ENCODE results near the gene CAMTA1. TPM values are rescaled to one million over a fixed set of nuclear protein-coding genes. Genes with fewer than 3 reads are reported as not detected.
"Not testable (repeated sequence)": the region's sequence is repeated elsewhere in the genome, so short reads cannot be mapped to it uniquely, and the experiment has no call there.

Gene CAMTA1
- polyA plus RNA-seq, 12 donors = 24.2 to 51.1 (median 44.7) TPM; not detected in 1

- DNase-seq = no peak
These were observed 513.5 kb downstream of the CAMTA1 start for GRCh38 chr1:7298749-7299151.

DNA sequence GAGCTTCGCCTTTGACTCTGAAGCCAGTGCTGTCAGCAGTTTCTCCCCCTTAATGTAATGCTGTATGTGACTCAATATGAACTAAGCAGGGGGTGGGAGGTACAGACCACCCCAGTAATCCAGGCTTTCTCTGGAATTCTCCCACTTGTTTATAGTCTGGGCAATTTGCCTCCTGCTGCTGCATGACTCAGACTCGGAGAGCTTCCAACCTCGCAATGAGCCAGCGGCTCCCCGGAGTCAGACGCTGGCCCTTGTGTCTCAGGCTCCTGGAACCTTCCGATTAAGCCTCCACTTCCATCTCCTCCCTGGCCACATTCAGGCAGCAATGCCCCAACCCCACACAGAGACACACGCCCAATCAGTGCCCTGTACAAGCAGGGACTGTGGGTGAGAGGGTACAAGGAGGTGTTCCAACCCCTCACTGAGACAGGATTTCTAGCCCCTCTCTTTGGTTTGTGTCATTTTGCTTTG lies 514.1 kb downstream of the CAMTA1 start:
- DNase-seq = peak; percentile 89

- no peak for DNase-seq
These were observed 514.7 kb downstream of the CAMTA1 start for GRCh38 chr1:7299994-7300393.

DNA sequence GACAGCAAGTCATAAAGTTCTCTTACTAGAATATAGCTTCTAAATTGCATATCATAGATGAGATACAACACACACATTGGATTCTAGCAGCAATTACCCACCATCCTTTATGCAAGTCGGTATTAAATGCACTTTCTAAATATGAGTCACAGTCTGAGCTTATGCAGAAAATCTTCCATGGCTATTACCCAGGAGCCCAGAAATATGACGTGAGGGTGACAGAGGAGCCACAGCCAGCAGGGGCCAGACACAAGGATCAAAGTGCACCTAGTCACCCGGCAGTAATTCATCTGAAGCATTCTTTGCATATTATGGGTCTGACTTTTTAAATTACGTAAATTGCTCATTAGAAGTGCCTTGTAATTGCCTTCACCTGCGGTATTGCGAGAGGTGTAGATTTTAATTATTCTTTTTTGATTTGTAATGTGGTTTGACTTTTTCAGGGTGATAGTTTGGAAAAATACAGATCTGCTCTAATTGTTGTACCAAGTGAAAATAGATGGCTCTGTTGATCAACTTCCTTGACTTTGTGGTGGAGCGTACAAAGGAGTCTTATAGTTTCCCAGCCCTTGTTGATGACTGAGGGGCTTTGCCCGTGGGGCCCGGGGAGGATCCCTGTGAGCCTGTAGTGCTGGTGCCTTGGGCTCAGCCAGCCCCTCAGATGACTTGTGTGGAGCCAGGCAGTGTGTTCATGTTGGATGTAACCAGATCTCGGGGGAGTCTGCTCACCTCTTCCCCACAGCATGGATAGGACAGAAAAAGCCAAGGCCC lies 515.8 kb downstream of the CAMTA1 start:
- DNase-seq = no peak

DNA sequence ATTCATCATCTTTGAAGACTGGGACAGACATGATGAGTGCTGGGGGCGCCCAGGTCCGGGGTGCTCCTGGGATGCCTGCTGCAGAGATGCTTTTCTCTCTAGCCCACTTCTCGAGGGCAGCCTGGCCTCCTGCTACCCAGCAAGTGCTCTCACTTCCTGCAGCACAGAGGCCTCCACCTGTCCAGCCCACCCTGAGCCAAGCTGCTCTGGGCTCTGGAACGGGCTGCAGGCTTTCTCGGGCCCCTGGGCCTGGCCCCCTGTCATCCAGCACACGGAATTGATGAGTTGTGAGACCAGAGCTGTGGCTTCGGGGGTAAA lies 516.4 kb downstream of the CAMTA1 start:
- DNase-seq = no peak

- DNase-seq = no peak
These were observed 516.9 kb downstream of the CAMTA1 start for GRCh38 chr1:7302126-7302525.

DNA sequence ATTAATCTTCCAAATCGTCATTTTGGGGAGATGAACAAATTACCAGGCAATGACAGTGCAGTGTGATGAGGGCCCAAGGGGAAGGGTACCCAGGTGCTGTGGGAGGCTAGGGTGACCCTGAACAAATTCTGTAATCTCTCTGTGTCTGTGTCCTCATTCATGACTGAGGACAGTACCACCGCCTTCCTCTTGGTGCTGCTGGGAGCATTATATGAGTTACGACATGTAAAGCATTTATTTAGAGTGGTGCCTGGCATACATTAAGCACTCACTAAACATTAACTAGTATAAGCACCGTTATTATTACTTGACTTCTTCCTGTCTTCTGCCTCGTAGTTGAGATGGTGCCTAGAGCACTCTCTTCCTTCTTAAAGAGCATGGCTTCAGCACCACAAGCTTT lies 517.6 kb downstream of the CAMTA1 start:
- DNase-seq = no peak

GRCh38 chr1:7303554-7304317 lies 518.5 kb downstream of the CAMTA1 start:
- DNase-seq = no peak

GRCh38 chr1:7313081-7313546 lies 527.9 kb downstream of the CAMTA1 start:
- no peak for DNase-seq

- no peak for DNase-seq
These were observed 528.6 kb downstream of the CAMTA1 start for GRCh38 chr1:7313826-7314225.

GRCh38 chr1:7315316-7315715 lies 530.1 kb downstream of the CAMTA1 start:
- DNase-seq = no peak

DNA sequence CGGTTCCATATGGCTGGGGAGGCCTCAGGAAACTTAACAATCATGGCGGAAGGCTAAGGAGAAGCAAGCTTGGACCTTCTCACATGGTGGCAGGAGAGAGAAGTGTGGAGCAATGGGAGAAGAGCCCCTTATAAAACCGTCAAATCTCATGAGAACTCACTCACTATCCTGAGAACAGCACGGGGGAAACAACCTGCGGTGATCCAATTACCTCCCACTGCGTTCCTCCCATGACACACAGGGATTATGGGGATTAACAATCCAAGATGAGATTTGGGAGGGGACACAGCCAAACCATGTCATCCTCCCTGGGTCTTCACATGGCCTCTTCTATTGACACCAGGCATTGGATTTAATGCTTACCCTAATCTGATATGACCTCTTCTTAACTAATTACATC lies 530.7 kb downstream of the CAMTA1 start:
- no peak for DNase-seq

DNA sequence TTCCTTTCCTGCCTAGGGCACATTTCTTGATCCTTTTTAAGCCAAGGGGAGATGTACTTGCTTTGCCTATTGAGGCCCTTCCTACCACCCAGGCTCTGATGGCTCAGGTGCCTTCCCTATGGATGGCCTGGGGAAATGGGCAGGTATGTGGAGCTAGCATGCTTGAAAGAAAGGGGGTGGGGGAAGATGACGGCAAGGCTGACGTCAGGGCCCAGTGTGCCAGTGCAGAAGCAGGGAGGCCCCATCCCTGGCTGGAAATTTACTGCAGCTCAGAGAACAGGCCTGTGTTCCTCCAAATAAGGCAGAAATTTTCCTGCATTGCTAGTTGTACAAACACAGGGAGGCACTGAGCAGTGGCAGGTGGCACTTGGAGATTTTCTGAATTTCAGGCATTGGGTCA lies 532.6 kb downstream of the CAMTA1 start:
- no peak for DNase-seq

DNA sequence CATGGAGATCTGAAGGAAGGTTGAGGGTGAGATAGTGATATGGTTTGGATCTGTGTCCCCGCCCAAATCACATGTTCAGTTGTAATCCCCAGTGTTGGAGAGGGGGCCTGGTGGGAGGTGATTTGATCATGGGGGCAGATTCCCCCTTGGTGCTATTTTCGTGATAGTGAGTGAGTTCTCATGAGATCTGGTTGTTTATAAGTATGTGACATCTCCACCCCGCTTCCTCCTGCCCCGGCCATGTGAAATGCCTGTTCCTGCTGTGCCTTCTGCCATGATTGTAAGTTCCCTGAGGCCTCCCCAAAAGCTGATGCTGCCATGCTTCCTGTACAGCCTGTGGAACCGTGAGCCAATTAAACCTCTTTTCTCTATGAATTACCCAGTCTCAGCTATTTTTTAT lies 533.9 kb downstream of the CAMTA1 start:
- no peak for DNase-seq

DNA sequence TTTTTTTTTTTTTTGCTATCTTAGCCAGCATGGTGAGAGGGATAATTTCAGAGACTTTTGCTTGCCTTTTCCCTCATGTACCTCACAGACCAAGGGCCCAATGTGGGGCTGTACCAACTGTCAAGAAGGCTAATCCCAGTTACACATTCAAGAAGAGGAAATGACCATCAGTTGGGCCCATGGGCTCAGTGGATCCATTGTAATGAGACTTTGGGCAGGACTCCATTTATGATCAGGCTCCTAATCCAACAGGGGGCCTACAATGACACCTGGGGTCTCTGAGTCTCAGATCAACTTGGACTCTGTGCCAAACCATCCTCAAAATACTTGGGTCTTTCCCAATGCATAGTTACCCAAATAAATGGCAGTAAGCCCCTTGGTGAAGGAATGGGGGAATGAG lies 535.4 kb downstream of the CAMTA1 start:
- no peak for DNase-seq

GRCh38 chr1:7322283-7322785 lies 537.1 kb downstream of the CAMTA1 start:
- DNase-seq = no peak

GRCh38 chr1:7322912-7323311 lies 537.7 kb downstream of the CAMTA1 start:
- DNase-seq = no peak

GRCh38 chr1:7325254-7325653 lies 540.0 kb downstream of the CAMTA1 start:
- DNase-seq = no peak

DNA sequence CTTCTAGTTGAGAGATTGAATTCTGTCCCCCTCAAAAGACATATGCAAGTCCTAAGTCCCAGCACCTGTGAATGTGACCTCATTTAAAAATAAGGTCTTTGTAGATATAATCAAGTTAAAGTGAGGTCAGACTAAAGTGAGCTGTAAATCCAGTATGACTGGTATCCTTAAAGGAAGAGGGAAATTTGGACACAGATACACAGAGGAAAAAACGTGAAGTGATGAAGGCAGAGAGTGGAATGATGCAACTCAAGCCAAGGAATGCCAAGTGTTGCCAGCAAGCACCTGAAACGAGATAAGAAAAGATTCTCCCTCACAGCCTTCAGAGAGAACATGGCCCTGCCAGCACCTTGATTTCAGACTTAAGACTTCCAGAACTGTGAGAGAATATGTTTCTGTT lies 541.1 kb downstream of the CAMTA1 start:
- DNase-seq = no peak

DNA sequence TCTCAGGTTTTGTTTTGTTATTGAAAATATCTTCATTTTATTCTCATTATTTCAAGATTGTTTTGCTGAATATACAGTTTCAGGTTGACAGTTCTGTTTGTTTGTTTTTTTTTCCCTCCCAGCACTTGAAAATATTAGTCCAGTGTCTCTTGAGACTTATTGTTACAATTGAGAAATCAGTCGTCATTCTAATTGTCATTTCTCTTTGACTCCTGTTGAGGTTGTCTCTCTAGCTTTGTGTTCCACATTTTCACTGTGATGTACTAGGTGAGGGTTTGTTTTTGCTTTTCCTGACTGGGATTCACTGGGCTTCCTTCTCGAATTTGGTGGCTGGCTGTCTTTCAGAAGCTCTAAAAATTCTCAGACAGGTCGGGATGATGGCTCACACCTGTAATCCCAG lies 542.6 kb downstream of the CAMTA1 start:
- DNase-seq = no peak

DNA sequence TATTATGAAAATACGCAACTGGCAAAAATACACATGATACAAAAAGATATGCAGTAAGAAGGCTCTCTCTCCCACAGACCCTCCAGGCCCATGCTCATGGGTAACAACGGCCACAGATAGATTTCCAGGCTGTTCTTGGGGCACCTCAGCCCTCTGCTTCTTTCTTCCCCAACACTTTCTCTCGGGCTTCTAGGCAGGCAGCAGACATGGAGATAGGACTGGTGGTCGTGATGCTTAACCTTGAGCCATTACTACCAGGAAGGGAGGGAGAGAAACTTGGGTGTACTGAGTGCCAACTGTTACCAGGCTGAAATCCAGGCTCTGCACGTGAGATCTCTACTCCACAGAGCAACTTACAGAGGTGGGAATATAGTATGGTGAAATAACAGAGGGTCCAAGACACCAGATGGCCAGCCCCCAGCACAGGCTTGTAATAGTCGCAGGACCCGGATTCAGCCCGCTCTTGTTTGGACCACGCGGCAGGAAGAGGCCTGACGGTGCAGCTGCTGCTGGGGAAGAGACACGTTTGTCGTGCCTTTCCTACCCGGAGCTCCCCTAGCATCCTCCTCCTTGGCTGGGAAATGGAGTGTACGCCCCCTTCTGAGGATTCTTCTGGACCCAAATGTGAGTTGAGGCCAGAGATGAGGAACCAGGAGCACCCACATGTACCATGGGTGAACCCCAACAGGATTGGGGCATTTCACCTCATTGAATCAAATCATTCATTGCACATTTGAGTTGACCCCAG lies 544.8 kb downstream of the CAMTA1 start:
- DNase-seq = no peak

DNA sequence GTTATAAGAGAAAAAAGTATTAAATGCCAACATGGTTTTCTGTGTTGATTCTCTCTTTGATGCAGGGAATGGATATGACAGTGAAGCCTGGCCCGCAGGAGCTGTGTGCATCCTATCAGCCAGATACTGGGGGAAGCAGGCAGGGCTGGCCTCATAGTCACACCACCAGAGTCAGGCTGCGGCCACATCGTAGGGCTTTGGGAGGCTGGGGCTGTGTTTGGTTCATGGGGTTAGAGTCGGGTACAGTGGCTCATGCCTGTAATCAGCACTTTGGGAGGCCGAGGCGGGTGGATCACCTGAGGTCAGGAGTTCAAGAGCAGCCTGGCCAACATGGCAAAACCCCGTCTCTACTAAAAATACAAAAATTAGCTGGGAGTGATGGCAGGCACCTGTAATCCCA lies 545.5 kb downstream of the CAMTA1 start:
- not testable (repeated sequence) for DNase-seq

All from muscle of arm (tissue), 12 donors.